ENCODE measurements around the gene ANKFN1. TPM values are rescaled to one million over a fixed set of nuclear protein-coding genes. Genes with fewer than 3 reads are reported as not detected.
A peak's percentile ranks its signal among the peaks of the same experiment; 100 is the strongest.
"Not testable (repeated sequence)": the region's sequence is repeated elsewhere in the genome, so short reads cannot be mapped to it uniquely, and the experiment has no call there.

ANKFN1 gene
- total RNA-seq, 2 experiments from 2014 or later, result not detected

DNA sequence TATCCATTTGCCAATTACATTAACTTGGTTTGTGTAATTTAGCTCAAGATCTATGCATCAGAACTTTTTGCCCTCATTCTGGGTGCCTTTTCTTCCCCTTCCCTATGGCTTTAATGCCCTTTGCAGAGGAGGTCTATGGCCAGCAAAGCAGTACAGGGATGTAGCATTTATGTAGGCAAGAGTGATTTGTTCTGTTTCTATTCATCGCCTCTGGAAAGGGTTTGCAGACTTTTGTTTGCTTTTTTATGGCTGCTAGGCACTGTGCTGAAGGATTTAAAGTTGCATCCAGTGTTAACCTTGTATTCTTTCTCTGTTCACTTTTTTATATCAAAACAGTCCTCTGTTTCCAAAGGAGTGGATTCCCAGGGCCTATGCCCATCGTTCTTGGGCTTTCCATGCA is 78.0 kb downstream of the ANKFN1 start:
- H3K36me3 Mint-ChIP-seq, result no peaks in the 10 kb centered on the region
- CTCF ChIA-PET, result no interaction called here
- ATAC-seq, result no peak

DNA sequence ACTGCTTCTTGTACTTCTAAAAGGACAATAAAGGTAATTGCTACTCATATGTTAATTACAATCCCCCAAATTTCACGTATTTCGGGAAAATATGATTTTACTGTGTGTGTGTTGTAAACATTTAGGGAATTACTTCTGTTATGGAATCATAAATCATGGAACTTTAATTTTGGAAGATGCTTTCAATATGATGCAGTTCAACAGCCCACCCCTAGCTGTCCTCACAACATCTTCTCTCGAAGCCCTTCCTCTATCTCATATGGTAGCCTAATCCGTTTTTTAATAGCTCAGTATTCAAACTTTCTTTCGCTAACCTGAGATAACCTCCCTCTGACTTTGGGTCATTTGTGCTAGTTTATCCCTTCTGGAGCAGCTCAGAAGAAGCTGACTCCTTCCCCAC is 78.4 kb downstream of the ANKFN1 start:
- no peaks in the 10 kb centered on the region for H3K9me3 Mint-ChIP-seq (ENCODE audit: low read depth)
- no peaks in the 10 kb centered on the region for H3K36me3 Mint-ChIP-seq
- DNase-seq (no peak), ATAC-seq (no peak)
- H3K4me3 Mint-ChIP-seq, result no peak overlapping the region
- no peaks in the 10 kb centered on the region for H3K4me1 Mint-ChIP-seq
- CTCF ChIA-PET, result no interaction called here
- H3K27ac Mint-ChIP-seq, result no peak overlapping the region
- no peaks in the 10 kb centered on the region for H3K27me3 Mint-ChIP-seq

More for the DNA sequence above, 78.0 kb downstream of the ANKFN1 start:
- Mint-ChIP-seq H3K4me3 (no peak overlapping the region), H3K27ac (no peak overlapping the region), H3K27me3 (no peaks in the 10 kb centered on the region), H3K4me1 (no peaks in the 10 kb centered on the region), H3K9me3 (ENCODE audit: low read depth) (no peaks in the 10 kb centered on the region)
- DNase-seq, result no peak

DNA sequence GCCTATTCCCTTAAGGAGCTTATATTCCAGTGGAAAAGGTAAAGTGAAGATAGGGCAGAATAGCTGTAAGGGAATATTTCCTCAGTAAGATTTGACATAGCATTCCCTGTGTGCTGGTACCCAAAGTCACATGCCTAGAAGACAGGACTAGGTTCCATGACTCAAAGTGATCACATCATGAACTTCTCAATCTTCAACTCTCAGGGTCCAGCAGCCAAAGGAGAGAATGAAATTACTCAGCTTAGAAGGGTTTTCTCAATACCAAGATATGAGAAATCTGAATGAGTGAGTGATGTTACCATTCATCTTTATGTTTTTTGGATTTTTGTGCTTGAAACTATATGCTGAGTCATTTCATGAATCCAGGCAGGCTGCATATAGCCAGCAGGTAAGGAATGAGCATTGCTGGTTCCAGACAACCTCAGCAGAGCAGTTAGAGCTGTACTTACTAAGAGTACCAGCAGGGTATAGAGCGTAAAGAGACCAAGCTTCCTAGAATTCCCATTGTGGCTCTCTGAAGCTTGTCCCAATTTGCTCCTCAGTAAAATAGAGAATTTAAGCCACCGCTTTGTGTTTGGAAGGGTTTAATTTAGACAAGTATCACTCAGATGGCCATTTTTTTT is 91.1 kb downstream of the ANKFN1 start:
- H3K36me3 Mint-ChIP-seq, result no peaks in the 10 kb centered on the region
- no peak for ATAC-seq
- no peaks in the 10 kb centered on the region for H3K9me3 Mint-ChIP-seq (ENCODE audit: low read depth)
- H3K4me3 Mint-ChIP-seq, result no peak overlapping the region
- no peaks in the 10 kb centered on the region for H3K4me1 Mint-ChIP-seq
- H3K27ac Mint-ChIP-seq, result no peak overlapping the region
- peaks cover 3% of the 10 kb centered on the region for H3K27me3 Mint-ChIP-seq
- no peak for DNase-seq
- CTCF ChIA-PET, result no interaction called here

DNA sequence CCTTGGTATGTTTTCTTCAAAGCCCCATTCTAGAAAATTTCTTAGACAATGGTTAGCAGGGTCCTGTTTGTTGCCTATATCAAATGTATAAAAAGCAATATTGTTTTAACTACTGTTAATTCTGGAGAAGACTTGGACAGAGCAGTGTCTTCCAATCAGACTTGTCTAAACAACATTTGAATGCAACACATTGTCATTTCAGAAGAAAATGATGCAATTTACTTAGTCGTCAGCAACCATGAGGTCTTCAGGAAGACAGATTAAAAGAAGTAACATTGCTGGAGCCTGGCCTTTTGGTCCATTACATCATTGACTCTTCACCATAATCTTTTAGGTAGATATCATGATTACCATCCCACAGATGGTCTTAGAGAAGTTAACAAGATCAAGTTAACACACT is 94.5 kb downstream of the ANKFN1 start:
- CTCF ChIA-PET, result no interaction called here
- no peaks in the 10 kb centered on the region for H3K36me3 Mint-ChIP-seq
- no peaks in the 10 kb centered on the region for H3K9me3 Mint-ChIP-seq (ENCODE audit: low read depth)
- peaks cover 3% of the 10 kb centered on the region for H3K27me3 Mint-ChIP-seq
- ATAC-seq (no peak), DNase-seq (no peak)
- no peak overlapping the region for H3K27ac Mint-ChIP-seq
- H3K4me1 Mint-ChIP-seq, result no peaks in the 10 kb centered on the region
- H3K4me3 Mint-ChIP-seq, result no peak overlapping the region

GRCh38 chr17:56257075-56257474 is 103.8 kb downstream of the ANKFN1 start:
- no peaks in the 10 kb centered on the region for H3K9me3 Mint-ChIP-seq (ENCODE audit: low read depth)
- DNase-seq, result no peak
- ATAC-seq, result no peak
- no peaks in the 10 kb centered on the region for H3K36me3 Mint-ChIP-seq
- H3K4me1 Mint-ChIP-seq, result no peaks in the 10 kb centered on the region
- no peak overlapping the region for H3K4me3 Mint-ChIP-seq
- H3K27ac Mint-ChIP-seq, result no peak overlapping the region
- no peaks in the 10 kb centered on the region for H3K27me3 Mint-ChIP-seq
- CTCF ChIA-PET, result no interaction called here

GRCh38 chr17:56260376-56261002 is 107.2 kb downstream of the ANKFN1 start:
- CTCF ChIA-PET, result no interaction called here

GRCh38 chr17:56262803-56263202 is 109.5 kb downstream of the ANKFN1 start:
- no peak overlapping the region for H3K27ac Mint-ChIP-seq
- no peaks in the 10 kb centered on the region for H3K9me3 Mint-ChIP-seq (ENCODE audit: low read depth)
- DNase-seq (no peak), ATAC-seq (no peak)
- H3K4me1 Mint-ChIP-seq, result no peaks in the 10 kb centered on the region
- no peak overlapping the region for H3K4me3 Mint-ChIP-seq
- CTCF ChIA-PET, result no interaction called here
- H3K27me3 Mint-ChIP-seq, result peaks cover 6% of the 10 kb centered on the region
- no peaks in the 10 kb centered on the region for H3K36me3 Mint-ChIP-seq

More at GRCh38 chr17:56260376-56261002, 107.2 kb downstream of the ANKFN1 start:
- no peak overlapping the region for H3K4me3 Mint-ChIP-seq
- H3K9me3 Mint-ChIP-seq (ENCODE audit: low read depth), result no peaks in the 10 kb centered on the region
- H3K27me3 Mint-ChIP-seq, result peaks cover 6% of the 10 kb centered on the region
- DNase-seq (no peak), ATAC-seq (no peak)
- no peaks in the 10 kb centered on the region for H3K36me3 Mint-ChIP-seq
- H3K27ac Mint-ChIP-seq, result no peak overlapping the region
- H3K4me1 Mint-ChIP-seq, result no peaks in the 10 kb centered on the region

DNA sequence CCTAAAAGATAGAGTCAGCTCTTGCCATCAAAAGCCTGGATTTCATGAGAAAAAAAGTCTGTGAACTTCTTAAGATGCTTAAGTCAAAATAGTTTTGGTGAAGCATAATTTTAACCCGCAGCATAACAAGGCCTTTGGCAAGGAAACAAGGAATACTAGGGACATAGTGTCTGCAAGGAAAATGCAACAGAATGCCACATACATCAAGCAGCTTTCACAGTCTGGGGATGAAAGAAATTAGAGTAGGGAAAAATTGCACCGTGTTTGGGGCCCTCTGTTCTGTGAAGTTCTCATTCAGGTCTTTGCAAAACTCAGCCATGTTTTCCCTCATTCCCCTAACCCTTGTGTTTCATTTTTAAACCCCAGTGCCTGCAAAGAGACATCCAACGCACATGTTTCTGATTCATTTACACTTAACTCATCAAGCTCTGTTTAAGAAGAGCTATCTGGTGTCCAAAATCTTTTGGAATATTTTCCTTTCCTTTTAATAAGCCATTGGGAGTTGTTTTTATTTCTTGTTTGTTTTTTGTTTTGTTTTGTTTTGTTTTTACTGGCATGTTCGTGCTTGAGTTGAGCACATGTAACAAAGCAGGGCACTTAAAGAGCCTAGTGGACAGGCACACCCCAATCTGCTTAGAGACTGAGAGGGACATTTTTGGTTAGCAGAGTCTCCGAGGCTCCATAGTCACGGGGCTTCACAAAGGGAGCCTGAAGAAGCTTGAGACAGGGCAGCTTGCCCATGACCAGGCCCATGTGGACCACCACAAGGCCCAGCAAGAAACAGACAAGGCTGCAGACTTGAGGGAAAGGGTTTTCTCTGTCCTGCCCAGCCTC is 116.5 kb downstream of the ANKFN1 start:
- Mint-ChIP-seq H3K27me3 (peaks cover 6% of the 10 kb centered on the region), H3K27ac (no peak overlapping the region), H3K4me3 (no peak overlapping the region), H3K36me3 (no peaks in the 10 kb centered on the region), H3K4me1 (no peaks in the 10 kb centered on the region), H3K9me3 (ENCODE audit: low read depth) (no peaks in the 10 kb centered on the region)
- CTCF ChIA-PET, result no interaction called here
- ATAC-seq (no peak), DNase-seq (no peak)

DNA sequence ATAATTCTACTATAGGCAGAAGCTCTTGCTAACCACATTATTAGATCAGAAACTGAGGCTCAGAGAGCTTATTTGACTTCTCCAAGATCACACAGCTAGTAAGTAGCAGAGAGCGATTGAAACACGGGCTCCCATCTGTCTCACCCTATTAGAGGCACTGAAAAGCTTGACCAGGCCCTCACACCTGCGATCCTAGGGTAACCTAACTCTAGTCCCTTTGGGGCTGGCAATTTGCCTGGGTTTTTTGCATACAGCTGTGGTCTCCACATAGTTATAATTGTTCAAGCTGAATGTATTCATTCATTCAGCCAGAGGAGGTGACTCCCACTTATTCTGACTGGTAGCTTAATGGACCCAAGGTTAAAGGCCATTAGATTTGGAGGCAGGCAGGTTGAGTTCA is 121.2 kb downstream of the ANKFN1 start:
- no peak for DNase-seq
- Mint-ChIP-seq H3K4me1 (no peaks in the 10 kb centered on the region), H3K27ac (no peak overlapping the region), H3K36me3 (no peaks in the 10 kb centered on the region), H3K4me3 (no peak overlapping the region), H3K9me3 (ENCODE audit: low read depth) (no peaks in the 10 kb centered on the region), H3K27me3 (peaks cover 7% of the 10 kb centered on the region)
- no peak for ATAC-seq
- CTCF ChIA-PET, result no interaction called here

GRCh38 chr17:56284482-56284881 is 131.2 kb downstream of the ANKFN1 start:
- H3K27me3 Mint-ChIP-seq, result peaks cover 1% of the 10 kb centered on the region
- no peaks in the 10 kb centered on the region for H3K4me1 Mint-ChIP-seq
- no peaks in the 10 kb centered on the region for H3K9me3 Mint-ChIP-seq (ENCODE audit: low read depth)
- DNase-seq, result no peak
- no peak for ATAC-seq
- no peak overlapping the region for H3K27ac Mint-ChIP-seq
- no peaks in the 10 kb centered on the region for H3K36me3 Mint-ChIP-seq
- H3K4me3 Mint-ChIP-seq, result no peak overlapping the region
- CTCF ChIA-PET, result no interaction called here

DNA sequence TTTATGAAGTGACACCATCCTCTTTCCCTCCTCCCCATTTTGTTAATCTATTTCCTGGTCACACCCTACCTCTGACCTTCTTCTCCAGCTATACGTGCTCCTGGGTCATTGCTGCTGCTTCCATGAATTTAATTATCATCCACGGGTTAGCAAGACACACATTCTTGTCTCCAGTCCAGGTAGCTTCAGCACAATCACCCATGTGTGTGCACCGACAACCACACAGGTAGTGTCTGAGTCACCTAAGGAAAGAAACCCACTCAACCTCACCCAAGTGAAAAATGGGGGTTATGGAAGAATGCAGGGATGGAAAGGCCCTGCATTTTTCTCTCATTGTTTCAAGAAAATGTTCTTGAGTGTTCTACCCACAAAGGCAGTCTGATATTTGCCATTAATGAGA is 135.5 kb downstream of the ANKFN1 start:
- H3K27ac Mint-ChIP-seq; H3K9me3 Mint-ChIP-seq (ENCODE audit: low read depth); H3K36me3 Mint-ChIP-seq; DNase-seq; H3K27me3 Mint-ChIP-seq; ATAC-seq; CTCF ChIA-PET; H3K4me3 Mint-ChIP-seq: not testable (repeated sequence)
- H3K4me1 Mint-ChIP-seq, result peaks cover 12% of the 10 kb centered on the region

DNA sequence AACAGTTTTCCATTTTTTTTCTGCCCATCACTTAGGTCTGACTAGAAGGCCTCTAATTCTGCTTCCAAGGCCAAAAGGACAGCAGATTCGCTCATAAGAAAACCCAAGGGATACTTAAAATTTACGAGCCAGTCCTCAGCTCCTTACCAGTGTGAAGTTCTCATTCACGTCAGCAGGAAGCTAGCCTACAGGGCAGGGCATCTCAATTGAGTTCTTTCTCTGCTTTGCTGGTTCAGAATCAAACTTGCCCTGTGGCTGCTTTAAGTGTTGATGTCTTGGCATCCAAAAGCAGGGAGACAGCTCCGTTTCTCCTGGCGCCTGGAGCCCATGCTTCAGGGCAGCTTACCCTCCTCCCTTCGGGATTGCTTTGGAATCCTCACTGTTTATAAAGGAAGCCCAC is 136.0 kb downstream of the ANKFN1 start:
- no peak overlapping the region for H3K4me3 Mint-ChIP-seq
- no peaks in the 10 kb centered on the region for H3K36me3 Mint-ChIP-seq
- CTCF ChIA-PET, result no interaction called here
- ATAC-seq, result no peak
- peaks cover 12% of the 10 kb centered on the region for H3K4me1 Mint-ChIP-seq
- H3K9me3 Mint-ChIP-seq (ENCODE audit: low read depth), result peaks cover 2% of the 10 kb centered on the region
- no peak for DNase-seq
- no peak overlapping the region for H3K27ac Mint-ChIP-seq
- no peaks in the 10 kb centered on the region for H3K27me3 Mint-ChIP-seq

- Mint-ChIP-seq H3K9me3 (ENCODE audit: low read depth) (peaks cover 2% of the 10 kb centered on the region), H3K36me3 (no peaks in the 10 kb centered on the region), H3K27me3 (no peaks in the 10 kb centered on the region), H3K27ac (peak overlapping the region; percentile 41), H3K4me1 (peaks cover 12% of the 10 kb centered on the region), H3K4me3 (peak overlapping the region; percentile 14)
- ATAC-seq (no peak), DNase-seq (no peak)
- CTCF ChIA-PET, result no interaction called here
Observed at GRCh38 chr17:56290101-56290801, 137.0 kb downstream of the ANKFN1 start.

- H3K27ac Mint-ChIP-seq, result peak overlapping the region; percentile 41
- no peaks in the 10 kb centered on the region for H3K36me3 Mint-ChIP-seq
- H3K4me3 Mint-ChIP-seq, result peak overlapping the region; percentile 14
- ATAC-seq (no peak), DNase-seq (no peak)
- peaks cover 2% of the 10 kb centered on the region for H3K9me3 Mint-ChIP-seq (ENCODE audit: low read depth)
- CTCF ChIA-PET, result no interaction called here
- no peaks in the 10 kb centered on the region for H3K27me3 Mint-ChIP-seq
- peaks cover 12% of the 10 kb centered on the region for H3K4me1 Mint-ChIP-seq
Observed at GRCh38 chr17:56290802-56291118, 137.5 kb downstream of the ANKFN1 start.
